CD4-positive, alpha-beta T cell treated with Interleukin-1 beta for 1 hour (primary cell): ENCODE results near the gene NR1H2.
A peak's percentile ranks its signal among the peaks of the same experiment; 100 is the strongest.
"Not testable (repeated sequence)": the region's sequence is repeated elsewhere in the genome, so short reads cannot be mapped to it uniquely, and the experiment has no call there.

ENCODE experiments used
- DNase-seq, 2 donors: peaks; one replicate each; pipeline ENCODE4 v3.0.0-alpha.2; 2020 to 2022

The NR1H2 gene

DNA sequence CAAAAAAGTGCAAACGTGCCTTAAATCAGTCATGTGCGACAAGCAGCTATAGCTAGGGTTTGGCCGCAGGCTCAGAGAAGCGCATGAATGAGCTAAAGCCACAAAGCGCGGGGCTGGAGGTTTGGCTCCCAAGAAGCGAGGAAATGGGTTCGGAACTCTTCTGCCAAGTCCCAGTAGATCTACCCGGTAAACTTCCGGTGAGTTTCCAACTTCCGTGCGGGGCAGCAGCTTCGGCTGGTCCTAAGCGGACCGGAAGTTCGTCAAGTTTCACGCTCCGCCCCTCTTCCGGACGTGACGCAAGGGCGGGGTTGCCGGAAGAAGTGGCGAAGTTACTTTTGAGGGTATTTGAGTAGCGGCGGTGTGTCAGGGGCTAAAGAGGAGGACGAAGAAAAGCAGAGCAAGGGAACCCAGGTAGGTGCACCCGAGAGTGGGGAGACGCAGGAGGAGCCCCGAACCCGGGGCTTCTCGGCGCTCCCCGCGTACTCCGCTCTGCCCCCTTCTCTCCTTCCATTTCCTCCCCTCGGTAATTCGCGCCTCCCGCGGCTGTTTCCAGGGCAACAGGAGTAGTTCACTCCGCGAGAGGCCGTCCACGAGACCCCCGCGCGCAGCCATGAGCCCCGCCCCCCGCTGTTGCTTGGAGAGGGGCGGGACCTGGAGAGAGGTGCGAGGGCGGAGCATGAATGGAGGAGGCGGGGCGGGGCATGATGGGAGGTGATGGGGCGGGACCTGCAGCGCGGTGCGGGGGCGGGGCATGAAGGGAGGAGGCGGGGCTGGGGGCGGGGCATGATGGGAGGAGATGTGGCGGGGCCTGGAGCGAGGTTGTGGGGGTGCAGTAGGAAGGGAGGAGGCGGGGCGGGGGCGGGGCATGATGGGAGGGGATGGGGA lies at the start of gene NR1H2:
NR1H2 (plus strand) TSS at position 292 of the 885 bp plus-strand sequence. CDS start 1,149 bp downstream, outside the sequence.
- peak; percentile 97 for DNase-seq

DNA sequence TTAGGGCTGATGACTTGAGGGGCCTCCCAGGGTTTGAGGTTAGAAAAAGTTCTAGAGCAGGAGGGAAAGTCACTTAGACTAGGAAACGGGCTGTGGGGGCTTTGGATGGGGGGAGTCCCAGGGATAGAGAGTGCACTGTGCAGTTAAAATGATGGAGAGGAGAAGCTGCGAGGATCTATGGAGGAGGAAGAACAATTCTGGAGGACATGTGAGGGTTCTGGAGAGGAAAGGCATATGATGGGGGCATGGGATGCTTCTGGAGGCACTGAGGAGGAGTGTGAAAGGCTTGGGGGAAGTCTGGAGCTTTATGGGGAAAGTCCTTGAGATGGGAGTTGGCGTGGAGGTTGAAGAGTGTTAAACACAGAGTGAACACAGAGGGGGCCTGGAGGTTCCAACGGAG lies 49.2 kb upstream of the NR1H2 start:
- DNase-seq, result no peak

DNA sequence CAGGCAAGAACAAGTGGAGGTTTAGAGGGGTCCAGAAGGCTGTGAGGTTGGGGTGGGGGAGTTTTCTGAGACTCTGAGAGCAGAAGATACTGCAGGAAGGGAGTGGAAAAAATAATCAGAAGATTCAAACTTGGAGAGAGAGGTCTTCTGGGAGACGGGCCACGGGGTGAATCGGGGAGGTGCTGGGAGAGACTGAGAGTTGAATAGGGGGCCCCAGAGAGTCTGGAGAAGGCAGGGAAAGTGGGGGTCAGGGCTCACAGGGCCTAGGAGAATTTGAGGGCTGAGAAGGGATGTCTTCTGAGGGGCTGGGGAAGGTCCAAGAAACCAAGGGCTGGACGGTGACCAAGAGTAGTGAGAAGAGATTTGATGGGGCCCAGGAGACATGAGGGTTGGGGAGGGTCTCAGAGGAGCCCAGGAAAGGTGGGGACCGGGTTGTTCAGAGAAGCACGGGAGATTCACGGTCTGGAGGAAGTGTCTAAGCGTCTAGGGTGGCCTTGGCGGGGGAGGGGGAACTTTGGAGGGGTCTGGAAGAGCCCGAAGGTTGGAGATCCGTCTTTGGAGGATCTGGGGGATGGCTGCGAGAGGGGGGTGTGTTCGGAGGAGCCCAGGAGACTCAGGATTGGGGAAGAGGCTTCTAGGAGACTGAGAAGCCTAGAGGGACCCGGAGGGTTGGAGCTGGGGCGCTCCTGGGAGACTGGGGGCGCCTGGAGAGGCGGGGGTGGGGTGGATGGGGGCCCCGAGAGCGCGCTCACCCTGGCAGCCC lies 48.6 kb upstream of the NR1H2 start:
- DNase-seq, result no peak

DNA sequence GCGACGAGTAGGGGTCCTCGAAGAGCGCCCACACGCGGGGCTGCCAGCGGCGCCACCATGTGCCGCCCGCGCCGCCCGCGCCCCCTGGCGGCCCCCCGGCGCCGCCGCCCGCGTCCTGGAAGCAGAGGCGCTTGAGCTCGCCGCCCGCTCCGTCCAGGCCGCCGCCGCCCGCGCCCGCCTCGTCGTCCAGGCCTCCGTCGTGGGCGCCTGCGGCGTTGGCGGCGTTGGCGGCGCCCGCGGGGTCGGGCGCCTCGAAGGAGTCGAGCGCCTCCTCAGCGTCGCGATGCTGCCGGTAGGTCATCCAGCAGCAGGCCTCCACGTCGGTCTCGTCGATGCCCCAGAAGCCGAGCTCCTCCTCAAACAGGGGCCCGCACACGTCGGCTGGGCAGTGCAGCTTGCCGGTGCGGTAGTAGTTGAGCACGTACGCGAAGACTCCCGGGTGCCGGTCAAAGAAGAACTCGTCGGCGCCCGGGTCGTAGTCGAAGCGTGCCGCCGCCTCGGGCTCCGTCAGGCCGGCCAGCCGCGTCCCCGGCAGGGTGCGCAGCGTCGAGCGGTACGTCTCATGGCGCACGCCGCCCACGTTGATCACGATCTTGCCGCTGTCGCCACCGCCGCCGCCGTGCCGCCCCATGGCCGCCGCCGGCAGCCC lies 47.9 kb upstream of the NR1H2 start:
- DNase-seq, result no peak

DNA sequence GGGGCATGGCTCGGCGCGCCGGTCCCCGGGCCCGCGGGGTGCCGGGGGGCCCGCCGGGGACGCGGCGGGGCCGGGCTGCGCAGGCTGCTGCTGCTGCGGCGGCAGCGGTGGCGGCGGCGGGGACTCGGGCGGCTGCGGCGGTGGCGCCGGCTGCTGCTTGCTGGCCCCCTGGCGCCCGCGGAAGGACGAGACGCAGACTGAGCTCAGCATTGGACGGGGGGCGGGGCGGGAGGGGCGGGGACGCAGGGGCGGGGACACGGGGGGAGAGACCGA lies 47.4 kb upstream of the NR1H2 start:
- no peak for DNase-seq

DNA sequence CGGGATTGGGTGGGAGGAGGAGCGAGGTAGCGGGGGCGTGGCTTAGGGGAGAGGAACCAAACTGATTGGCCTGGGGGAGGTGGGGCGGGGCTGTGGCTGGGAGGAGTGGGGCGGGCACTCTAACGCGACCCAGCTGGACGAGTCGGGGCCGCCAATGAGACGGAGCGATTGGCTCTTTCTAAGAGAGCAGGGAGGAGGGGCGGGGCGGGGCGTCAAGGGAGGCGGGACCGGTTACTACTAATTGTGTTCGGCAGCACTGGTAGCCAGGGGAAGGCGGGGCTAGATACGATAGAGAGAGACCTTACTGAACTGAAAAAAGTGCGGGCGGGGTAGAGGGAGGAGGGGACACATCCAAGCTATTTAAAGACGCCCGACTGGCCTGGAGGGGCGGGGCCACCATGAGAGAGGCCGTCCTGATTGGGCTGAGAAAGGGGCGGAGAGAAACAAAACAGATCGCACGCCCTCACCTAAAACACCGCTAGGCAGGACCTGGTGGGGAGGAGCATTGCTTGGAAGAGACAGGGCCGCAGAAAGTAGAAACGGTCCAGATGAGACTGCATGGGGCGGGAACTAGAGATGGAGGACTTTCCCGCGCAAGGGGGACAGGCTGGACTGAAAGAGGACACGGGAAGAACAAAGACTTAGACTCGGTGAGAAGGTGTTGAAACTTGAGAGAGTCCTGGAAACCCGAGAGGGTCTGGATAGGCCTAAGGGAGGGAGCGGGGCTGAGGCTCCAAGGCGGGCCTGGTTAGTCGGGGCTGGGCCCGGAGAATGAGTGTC lies 46.9 kb upstream of the NR1H2 start, which contains the start of gene KCNC3:
KCNC3 (minus strand) TSS at position 232 of the 780 bp plus-strand sequence. CDS start 295 bp downstream, outside the sequence.
- peak; percentile 92 to 97 for DNase-seq

DNA sequence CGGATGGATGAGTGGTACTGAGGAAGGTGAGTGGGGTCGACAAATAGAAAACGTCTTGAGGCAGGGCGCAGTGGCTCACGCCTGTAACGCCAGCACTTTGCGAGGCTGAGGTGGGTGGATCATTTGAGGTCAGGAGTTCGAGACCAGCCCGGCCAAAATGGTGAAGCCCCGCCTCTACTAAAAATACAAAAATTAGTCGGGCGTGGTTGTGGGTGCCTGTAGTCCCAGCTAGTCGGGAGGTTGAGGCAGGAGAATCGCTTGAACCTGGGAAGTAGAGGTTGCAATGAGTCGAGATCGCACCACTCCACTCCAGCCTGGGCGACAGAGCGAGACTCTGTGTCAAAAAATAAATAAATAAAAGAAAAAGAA lies 46.3 kb upstream of the NR1H2 start:
- not testable (repeated sequence) for DNase-seq

DNA sequence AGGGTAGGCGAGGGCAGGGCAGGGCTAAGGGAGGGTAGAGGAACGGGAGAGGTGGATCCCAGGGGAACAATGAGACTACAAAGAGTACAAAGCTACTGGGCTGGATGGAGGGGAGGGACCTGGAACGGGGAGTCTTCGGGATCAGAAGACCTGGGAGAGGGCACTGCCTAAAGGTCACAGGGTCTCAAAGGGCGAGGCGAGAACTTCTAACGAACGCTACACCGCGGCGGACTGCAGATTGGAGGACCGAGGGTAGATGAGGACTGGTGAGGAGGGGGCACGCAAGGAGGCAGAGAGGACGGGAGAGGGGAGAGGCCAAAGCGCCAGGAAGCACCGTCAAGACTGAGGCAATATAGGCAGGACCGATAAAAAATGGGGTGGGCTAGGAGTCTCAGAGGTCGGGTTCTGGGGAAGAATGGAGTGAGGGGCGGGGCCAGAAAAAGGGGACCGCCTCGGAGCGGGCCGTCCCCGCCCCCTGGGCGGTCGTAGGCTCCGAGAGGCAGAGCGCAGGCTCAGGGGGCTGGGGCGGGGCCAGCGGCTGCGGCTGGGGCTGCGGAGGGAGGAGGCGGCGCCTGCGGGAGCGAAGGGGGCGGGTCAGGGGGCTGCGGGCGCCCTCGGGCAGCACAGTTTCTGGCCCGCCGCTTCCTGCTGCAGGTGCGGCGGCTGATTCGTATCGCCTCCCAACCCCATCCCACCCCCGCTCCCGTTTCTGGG lies 45.7 kb upstream of the NR1H2 start:
- peak; percentile 86 to 89 for DNase-seq

DNA sequence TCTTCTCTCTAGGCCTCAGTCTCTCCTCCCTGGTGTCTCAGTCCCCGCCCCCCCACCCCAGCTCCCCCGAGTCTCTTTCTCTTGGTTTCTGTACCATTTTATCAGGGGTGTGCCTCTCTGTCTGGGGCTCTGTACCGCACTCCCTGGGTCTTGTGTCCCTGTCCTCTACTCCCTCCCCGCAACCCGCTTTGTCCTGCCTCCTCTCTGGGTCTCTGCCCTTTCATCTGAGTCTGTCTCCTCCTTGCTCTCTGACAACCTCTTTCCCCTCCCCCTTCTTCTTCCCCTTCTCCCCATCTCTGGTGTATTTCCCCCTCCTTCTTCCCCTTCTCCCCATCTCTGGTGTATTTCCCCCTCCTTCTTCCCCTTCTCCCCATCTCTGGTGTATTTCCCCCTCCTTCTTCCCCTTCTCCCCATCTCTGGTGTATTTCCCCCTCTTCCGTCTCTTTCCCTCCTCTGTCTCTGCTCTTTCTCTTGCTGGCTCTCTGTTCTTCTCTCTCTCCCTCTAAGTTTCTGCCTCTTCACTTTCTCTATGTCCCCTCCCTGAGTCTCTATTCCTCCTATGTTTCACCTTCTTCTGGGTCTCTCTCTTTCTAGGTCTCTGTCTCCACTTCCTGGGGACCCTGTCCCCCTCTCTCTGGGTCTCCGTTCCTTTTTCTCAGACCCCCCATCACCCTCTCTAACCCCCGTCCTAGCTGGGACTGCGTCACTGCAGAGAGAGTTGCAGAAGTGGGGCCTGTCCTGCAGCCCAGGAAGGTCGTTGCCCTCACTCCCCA lies 44.9 kb upstream of the NR1H2 start:
- DNase-seq, result no peak

DNA sequence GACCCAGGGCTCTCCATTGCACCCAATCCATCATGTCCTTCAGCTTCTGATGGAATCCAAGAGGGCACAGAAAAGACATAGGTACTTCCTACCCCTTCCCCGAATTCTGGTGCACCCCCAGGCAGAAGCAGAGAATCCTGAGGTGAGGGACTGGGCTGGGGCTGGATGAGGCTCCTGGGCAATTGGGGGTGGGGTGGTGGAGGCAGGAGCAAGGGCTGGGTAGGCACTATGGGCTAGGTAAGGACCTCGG lies 44.3 kb upstream of the NR1H2 start:
- no peak for DNase-seq

DNA sequence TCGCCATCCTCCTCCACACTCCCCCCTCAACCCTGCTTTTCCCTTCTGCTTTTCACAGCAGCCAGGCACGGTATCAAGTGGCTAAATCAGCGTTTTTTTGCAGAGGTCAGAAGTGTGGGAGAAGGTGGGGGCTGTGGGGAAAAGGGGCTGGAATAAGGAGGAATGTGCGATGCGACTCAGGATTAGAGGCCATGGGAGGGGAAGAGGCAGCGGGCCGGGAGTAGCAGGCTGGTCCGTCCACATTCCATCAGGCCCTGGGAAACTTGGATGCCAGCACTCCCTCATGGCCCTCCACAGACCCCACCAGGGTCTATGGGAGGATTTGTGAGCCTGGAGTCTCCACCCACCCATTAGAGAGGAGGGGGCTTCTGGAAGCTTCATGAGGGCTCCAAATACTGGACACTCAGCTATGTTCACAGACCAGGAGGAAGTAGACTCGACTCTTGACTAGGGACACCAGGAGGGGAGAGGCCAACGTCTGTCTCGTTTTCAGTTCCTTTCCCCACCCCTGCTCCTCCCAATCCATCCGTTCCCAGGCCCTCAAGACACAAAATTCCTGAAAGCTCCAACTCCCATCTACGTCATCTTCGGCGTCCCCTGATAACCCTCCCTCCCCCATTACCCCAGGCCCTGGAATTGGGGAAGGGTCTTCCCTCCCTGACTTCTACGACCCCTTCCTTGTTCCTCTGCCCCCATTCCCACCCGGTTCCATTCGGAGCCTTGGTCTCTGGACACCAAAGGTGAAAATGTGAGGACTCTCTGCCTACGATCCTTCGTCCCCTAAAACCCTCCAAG lies 43.8 kb upstream of the NR1H2 start:
- no peak for DNase-seq

DNA sequence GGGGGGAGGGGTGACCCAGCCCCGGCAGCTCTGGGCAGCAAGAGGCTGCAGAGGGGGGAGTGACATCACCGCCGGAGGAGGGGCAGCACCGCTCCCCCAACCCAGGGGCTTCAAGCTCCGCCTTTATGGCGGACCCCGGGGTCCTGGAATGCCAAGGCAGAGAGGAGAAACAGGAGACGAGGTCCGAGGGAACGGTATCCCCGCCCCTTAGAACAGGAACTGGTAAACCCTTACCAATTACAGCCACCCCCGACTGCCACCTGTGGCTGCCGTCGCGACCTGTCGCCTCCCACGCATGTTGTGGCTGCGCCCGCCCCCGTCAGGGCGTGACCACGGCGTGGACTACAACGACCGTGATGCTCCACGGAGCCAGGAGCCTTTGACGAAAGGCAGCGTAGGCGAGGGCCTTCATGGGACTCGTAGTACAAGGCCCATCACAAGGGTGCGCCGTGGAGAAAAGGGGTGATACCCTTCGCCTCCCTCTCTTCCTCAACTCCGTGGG lies 43.0 kb upstream of the NR1H2 start:
- DNase-seq, result peak; percentile 93

DNA sequence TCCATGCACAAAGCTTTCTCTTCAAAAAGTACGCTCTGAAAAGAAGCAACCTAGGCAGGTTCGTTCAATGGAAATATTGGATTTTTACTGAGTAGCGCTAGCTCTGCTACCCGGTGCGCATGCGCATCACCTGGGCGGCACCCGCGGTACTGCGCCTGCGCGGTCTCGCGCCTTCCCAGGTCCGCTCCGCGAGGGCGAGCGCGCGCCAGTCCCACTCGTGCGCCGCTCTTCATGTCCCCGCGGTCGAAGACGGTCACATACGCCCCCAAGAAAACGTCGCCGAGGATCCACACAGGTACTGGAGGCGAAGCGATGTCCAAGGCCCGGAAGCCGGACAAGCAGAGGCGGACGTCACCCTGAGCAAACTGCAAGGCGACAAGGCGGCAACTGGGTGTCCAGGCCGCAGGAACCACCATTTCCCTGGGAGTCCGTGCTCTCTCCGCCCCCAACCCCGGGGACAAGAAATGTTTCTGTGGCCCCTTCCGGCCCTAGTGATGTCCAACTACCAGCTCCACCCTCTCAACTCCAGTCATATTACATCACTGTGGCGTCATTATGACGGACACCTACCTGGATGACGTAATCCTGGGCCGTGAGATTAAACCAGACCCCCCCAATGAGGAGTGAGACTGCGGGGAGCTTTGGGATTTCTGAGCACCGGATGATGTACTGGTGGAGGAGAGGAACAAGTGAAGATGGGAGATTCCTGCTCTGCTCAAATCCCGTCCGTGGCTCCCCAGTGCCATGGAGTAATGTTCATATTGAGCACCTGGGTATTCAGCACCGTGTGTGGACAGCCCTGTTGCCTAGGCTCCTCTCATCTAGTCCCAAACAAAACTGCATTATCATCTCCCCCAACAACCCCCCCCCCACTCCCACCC lies 42.3 kb upstream of the NR1H2 start:
- peak; percentile 81 to 85 for DNase-seq

DNA sequence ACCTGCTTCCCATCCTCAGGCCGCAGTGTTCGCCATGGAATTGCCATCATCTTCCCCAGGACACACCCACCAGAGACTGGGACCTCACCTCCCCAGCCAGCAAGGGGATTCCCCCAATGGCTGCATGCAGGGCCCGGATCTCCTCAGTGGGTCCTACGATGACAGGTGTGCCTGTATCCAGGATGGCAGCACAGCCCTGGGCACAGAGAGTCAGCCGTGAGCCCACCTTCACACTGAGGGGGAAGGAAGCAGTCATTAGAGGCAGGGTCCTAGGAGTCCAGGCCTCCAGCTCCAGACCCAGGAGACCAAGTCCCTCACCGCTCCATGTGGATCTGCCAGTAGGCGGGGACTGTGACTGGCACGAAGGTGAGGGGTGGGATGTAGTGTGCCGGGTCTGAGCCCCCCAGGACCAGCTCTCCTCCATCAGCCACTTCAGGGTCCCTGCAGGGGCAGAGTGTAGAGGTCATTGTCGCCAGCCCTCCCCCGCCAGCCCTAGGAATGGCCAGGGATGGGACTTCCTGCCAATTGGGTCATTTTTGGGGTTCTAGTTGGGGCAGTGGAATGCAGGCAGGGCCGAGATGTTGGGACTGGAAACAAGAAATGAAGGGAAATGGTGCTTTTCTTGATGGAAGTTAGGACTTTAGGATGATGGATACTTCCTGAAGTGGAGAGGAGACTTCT lies 41.4 kb upstream of the NR1H2 start:
- no peak for DNase-seq

DNA sequence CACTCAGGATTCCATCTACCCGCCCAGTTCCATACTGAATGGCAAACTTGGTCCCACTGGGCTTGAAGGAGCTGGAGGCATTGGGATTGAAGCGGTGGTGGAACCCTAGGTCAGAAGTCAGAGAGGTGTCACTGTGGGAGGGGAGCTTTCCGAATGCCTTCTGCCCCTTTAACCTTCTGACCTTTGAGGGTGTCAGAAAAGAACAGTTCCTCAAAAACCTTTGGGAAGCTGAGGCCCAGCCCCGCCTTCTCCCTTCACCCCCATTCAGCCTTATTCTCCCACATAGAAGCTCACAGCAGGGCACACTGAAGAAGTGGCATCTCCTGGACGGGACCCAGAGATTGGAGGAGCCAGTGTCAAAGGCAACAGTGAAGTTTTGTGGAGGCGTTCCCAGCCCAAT lies 39.2 kb upstream of the NR1H2 start:
- not testable (repeated sequence) for DNase-seq

DNA sequence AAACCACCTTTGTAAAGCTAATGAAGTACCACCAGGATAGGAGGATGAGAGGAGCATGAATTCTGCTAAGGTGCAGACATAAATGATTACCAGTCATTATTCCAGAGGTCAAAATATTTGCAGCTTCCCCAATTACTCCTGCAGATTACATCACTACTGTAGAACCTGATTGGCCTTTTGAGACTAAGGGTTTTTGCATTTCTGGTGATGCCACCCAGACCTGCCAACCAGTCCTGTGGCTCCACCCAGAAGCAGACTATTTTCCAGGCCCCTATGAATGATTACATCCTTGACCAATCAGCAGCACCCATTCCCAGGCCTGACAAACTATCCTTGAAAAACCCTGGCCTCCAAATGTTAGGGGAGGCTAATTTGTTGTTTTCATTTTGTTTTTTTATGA lies 35.9 kb upstream of the NR1H2 start:
- peak in 1 of 2 donors; percentile 22 for DNase-seq

DNA sequence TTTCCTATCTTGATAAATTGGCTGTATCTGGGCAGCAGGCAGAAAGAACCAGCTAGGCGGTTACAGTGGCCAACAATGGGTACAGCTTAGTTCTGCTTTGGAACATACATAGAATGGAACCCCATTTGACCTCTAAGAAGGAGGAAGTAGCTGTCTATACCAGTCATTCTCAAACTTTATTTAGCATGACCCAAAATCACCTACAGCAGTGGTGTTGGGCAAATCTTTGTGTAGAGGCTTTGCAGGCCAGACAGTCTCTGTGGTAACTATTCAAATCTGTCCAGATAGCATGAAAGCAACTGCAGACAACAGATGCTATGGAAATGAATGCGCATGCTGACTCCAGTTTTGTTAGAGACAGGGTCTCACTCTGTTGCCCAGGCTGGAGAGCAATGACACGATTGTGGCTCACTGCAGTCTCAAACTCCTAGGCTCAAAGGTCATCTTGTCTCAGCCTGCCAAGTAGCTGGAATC lies 35.1 kb upstream of the NR1H2 start:
- DNase-seq, result peak in 1 of 2 donors; percentile 44

DNA sequence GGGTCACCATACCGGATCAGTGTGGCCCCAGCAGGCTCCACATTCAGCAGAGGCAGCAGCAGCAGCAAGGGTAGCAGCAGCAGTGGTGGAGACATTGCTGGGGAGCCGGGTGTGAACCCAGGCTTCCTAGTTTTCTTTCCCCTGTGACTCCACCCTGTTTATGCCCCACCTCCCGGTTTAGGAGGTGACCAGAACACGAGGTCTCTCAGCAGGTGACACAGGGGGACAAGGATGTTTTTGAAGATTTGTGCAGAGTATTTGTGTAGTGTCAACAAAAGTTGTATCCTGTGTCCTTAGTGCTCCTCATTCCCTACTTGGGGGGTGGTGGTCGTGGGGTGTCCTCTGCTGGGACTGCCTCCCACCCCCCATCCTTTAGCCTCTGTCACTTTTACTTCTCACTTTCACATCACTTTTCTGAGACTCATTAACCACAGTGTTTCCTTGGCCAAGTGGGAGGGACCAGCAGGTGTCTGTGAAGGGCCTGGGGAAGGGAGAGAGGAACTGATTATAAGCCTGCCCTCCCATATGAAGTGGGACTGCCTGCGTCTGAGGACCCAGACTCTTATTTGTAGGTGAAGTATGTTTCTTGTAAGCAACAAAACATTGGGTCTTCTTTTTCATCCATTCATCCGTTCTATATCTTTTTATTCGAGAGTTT lies 31.5 kb upstream of the NR1H2 start:
- DNase-seq, result peak in 1 of 2 donors; percentile 66
